ENCODE results near the gene GCLC. TPM values are rescaled to one million over a fixed set of nuclear protein-coding genes. Genes with fewer than 3 reads are reported as not detected.

Gene GCLC
- total RNA-seq, 2 donors from 2014 or later: 77.1 to 81.2 TPM

DNA sequence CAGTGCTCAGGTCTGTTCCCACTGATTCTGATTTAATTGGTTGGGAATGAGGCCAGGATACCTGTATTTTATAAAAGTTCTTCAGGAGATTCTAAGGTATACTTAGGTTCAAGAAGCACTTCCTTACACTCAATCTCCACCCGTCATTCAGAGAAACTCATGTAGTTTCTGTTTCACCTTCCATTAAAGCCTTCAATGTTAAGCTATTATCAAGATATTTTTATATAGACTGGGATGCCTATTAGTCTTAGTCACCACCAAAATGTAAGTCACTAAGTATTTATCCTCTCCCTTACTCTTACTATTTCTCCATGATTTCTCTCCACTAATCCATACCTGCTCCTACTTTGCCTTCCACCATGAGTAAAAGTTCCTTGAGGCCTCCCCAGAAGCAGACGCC lies 38.1 kb upstream of the GCLC start:
- TF ChIP-seq, protein P1, sequence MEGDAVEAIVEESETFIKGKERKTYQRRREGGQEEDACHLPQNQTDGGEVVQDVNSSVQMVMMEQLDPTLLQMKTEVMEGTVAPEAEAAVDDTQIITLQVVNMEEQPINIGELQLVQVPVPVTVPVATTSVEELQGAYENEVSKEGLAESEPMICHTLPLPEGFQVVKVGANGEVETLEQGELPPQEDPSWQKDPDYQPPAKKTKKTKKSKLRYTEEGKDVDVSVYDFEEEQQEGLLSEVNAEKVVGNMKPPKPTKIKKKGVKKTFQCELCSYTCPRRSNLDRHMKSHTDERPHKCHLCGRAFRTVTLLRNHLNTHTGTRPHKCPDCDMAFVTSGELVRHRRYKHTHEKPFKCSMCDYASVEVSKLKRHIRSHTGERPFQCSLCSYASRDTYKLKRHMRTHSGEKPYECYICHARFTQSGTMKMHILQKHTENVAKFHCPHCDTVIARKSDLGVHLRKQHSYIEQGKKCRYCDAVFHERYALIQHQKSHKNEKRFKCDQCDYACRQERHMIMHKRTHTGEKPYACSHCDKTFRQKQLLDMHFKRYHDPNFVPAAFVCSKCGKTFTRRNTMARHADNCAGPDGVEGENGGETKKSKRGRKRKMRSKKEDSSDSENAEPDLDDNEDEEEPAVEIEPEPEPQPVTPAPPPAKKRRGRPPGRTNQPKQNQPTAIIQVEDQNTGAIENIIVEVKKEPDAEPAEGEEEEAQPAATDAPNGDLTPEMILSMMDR (IDR thresholded peaks at IDR 0.05): no peak
- TF ChIP-seq POLR2AphosphoS5 (IDR thresholded peaks at IDR 0.05) (no peak), POLR2A (IDR thresholded peaks at IDR 0.05) (no peak)
- 84% methylated on average over 2 of the region's 2 CpGs for WGBS

DNA sequence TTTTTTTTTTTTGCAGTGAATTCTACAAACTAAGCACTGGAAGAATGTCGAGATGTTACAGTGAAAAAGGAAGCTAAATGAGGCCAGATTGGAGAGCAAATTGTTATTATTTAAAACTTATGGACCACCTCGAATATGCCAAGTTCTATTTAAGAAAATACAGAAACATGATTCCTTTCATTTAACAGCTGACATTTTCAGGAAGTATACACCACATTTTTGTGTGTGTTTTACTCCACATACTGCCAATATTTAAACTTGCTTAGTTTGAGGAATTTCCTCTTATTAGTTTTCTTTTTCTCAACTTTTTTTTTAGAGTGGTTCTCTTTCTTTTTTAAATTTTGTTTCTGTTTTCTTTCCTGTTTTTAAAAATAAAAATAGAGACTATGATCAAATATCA lies 37.0 kb upstream of the GCLC start:
- intact Hi-C loops (cut with DNase I): no loop called here
- TF ChIP-seq POLR2A (IDR thresholded peaks at IDR 0.05) (no peak), POLR2AphosphoS5 (IDR thresholded peaks at IDR 0.05) (no peak)
- TF ChIP-seq, protein P1 (IDR thresholded peaks at IDR 0.05): no peak
- Histone ChIP-seq H3K9me3 (no peaks in the 10 kb centered on the region), H3K36me3 (no peaks in the 10 kb centered on the region), H3K4me1 (replicated peaks) (no peaks in the 10 kb centered on the region), H3K4me3 (no peak overlapping the region), H3K27me3 (replicated peaks; ENCODE audit: insufficient read depth) (no peaks in the 10 kb centered on the region), H3K27ac (no peak overlapping the region)
- no peak for DNase-seq (ENCODE audit: low spot score)
- WGBS: 8% methylated on average over 2 of the region's 2 CpGs

More for the DNA sequence above, 38.1 kb upstream of the GCLC start:
- H3K27me3 ChIP-seq (replicated peaks; ENCODE audit: insufficient read depth): no peaks in the 10 kb centered on the region
- intact Hi-C loops (cut with DNase I): no loop called here
- H3K9me3 ChIP-seq: no peaks in the 10 kb centered on the region
- no peak for DNase-seq (ENCODE audit: low spot score)
- H3K4me1 ChIP-seq (replicated peaks): no peaks in the 10 kb centered on the region
- H3K36me3 ChIP-seq: no peaks in the 10 kb centered on the region
- H3K27ac ChIP-seq: no peak overlapping the region
- H3K4me3 ChIP-seq: no peak overlapping the region

DNA sequence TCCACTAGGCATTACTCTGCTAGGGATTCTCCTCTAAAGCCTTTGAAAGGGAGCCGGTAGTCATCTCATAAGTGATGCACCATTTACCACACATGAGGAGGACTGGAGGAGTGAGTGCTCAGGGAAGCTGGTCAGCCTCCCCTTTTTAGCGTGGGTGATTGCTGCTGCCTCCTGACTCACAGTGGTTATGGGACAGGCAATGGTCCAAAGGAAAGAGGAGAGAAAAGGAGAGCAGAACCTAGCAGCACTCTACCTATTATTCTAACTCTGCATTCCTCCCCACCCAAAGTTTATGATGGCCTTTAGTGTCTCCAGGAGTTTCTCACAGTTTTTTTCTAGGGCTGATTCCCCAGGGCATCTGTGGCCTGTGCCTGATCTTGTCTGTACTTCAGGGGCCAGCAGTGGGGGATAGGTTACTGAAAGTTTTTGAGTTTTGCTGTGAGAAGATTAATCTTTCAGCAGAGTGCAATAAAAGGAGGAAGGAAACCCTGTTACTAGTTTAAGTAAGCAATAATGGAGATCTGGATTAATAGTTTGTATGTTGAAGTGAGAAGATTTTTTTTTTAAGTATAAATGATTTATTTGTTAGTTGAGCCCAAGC lies 36.4 kb upstream of the GCLC start:
- Histone ChIP-seq H3K36me3 (no peaks in the 10 kb centered on the region), H3K27me3 (replicated peaks; ENCODE audit: insufficient read depth) (no peaks in the 10 kb centered on the region), H3K4me3 (no peak overlapping the region), H3K9me3 (no peaks in the 10 kb centered on the region), H3K27ac (no peak overlapping the region), H3K4me1 (replicated peaks) (no peaks in the 10 kb centered on the region)
- intact Hi-C loops (cut with DNase I): no loop called here
- no peak for DNase-seq (ENCODE audit: low spot score)
- TF ChIP-seq POLR2A (IDR thresholded peaks at IDR 0.05) (no peak), POLR2AphosphoS5 (IDR thresholded peaks at IDR 0.05) (no peak)
- TF ChIP-seq, protein P1 (IDR thresholded peaks at IDR 0.05): no peak
- WGBS: 38% methylated on average over 2 of the region's 2 CpGs

DNA sequence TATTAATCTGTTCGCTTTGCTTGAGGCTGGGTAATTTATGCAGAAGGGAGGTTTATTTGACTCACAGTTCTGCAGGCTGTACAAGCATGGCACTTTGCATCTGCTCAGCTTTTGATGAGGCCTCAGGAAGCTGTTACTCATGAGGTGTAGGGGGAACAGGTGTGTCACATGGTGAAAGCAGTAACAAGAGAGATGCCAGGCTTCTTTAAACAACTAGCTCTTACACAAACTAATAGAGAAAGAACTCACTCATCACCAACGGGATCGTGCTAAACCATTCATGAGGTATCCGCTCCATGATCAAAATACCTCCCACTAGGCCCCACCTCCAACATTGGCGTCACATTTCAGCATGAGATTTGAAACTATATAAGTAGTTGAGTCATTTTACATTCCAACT lies 34.4 kb upstream of the GCLC start:
- WGBS: 90% methylated on average over 5 of the region's 5 CpGs
- Histone ChIP-seq H3K27ac (no peak overlapping the region), H3K4me1 (replicated peaks) (no peaks in the 10 kb centered on the region), H3K27me3 (replicated peaks; ENCODE audit: insufficient read depth) (no peaks in the 10 kb centered on the region), H3K4me3 (no peak overlapping the region), H3K9me3 (no peaks in the 10 kb centered on the region), H3K36me3 (no peaks in the 10 kb centered on the region)
- DNase-seq (ENCODE audit: low spot score): no peak
- TF ChIP-seq POLR2A (IDR thresholded peaks at IDR 0.05): no peak
- TF ChIP-seq, protein P1 (IDR thresholded peaks at IDR 0.05): no peak
- intact Hi-C loops (cut with DNase I): no loop called here

DNA sequence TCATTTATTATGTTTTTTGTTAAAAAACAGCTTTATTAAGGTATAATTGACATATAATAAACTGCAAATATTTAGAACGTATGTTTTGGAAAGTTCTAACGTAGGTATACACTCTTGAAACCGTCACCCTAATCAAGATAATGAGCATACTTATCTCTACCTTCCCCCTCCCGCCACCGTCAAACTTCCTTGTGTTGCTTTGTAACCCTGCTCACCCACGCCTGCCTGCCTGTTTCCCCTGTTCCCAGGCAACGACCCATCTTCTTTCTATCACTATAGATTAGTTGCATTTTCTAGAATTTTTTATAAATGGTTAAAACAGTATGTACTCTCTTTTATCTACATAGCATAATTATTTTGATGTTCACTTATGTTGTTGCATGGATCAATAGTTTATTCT lies 33.5 kb upstream of the GCLC start:
- intact Hi-C loops (cut with DNase I): no loop called here
- Histone ChIP-seq H3K9me3 (no peaks in the 10 kb centered on the region), H3K4me3 (no peak overlapping the region), H3K27ac (no peak overlapping the region), H3K27me3 (replicated peaks; ENCODE audit: insufficient read depth) (no peaks in the 10 kb centered on the region), H3K4me1 (replicated peaks) (no peaks in the 10 kb centered on the region), H3K36me3 (no peaks in the 10 kb centered on the region)
- DNase-seq (ENCODE audit: low spot score): no peak
- TF ChIP-seq, protein P1 (IDR thresholded peaks at IDR 0.05): no peak
- no peak for TF ChIP-seq POLR2A (IDR thresholded peaks at IDR 0.05)
- no peak for TF ChIP-seq POLR2AphosphoS5 (IDR thresholded peaks at IDR 0.05)
- 70% methylated on average over 7 of the region's 7 CpGs for WGBS
